Stimulated activated CD4-positive, alpha-beta T cell treated with anti-CD3 and anti-CD28 coated beads, Interleukin-4, amount 100 ng/mL, for 24 hours (primary cell): ENCODE data around the gene TSC1.
A peak's percentile ranks its signal among the peaks of the same experiment; 100 is the strongest.
"Not testable (repeated sequence)": the region's sequence is repeated elsewhere in the genome, so short reads cannot be mapped to it uniquely, and the experiment has no call there.

ENCODE experiments used
- DNase-seq: peaks from one replicate; pipeline ENCODE4 v3.0.0-alpha.2; 2020

Gene TSC1

GRCh38 chr9:132944294-132945185 lies at the start of gene TSC1:
TSC1 (minus strand) TSS chr9:132944616; CDS start chr9:132928872, 15,744 bp downstream.
- DNase-seq, result peak; percentile 97

DNA sequence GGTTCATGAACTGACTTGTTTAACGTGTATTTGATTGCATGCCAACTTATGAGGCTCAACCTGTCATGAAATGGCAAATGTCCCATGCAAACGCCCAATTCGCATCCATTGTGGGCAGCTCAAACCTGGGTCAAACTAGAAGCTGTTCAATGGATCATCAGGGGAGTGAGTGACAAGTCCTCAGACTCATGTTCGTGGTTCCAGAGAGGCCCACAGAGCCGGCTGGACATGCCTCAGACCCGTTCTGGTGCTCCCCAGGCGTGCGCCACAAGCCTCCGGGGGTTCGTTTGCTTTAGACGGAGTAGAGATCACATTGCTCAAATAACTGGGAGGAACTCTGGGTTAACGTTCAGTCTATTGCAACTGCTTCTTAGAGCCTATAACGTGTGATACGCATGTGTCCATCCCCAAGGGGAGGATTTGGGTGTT lies 49.1 kb upstream of the TSC1 start:
- DNase-seq, result no peak

DNA sequence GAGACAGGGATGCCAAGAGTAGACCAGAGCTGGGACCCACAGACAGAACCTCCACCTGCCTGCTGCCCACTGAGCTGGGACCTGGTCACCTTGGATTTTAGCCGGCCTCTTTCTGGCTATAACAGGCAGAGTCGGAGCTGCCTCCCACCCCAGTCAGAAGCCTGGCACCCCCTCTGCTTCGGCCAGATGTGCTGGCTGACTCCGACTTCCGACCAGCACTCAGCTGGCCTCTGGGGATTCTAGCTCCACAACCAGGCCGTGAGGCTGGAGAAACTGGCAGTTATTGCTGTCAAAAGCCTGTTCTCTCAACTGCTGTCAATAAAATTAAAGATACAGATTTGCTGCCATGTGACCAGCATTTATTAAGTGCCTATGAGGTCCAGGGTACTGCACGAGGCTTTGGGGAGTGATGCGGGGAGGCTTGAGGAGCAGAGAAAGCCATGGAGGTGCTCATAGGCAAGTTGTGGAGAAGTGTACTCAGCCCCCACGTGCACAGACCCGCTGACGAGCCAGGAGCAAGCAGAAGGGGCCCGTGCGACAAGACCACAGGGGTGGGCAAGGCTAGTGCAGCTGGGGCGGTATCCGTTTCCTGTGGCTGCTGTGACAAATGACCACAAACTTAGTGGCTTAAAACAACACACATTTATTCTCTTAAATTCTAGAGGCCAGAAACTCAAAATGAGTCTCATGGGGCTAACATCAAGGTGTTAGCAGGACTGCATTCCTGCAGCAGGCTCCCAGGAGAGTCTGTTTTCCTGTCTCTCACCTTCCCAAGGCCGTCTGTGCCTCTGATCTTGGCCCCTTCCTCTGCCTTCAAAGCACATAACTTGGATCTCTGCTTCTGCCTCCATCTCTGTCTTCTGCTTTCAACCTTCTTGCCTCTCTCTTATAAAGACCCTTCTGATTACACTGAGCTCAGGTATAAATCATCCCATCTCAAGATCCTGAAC lies 47.2 kb upstream of the TSC1 start:
- no peak for DNase-seq

DNA sequence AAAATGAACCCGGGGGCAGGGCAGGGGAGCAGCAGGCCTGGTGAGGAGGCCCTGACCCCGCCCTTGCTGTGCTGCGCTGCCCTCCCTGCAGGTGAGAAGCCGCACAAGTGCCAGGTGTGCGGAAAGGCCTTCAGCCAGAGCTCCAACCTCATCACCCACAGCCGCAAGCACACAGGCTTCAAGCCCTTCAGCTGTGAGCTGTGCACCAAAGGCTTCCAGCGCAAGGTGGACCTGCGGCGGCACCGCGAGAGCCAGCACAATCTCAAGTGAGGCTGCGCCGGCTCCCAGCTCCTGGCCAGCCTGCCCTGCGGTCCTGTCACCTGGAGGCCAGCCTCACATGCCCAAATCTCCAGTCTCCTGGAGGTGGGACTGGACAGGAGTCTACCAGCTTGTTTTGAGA lies 46.4 kb upstream of the TSC1 start:
- no peak for DNase-seq

DNA sequence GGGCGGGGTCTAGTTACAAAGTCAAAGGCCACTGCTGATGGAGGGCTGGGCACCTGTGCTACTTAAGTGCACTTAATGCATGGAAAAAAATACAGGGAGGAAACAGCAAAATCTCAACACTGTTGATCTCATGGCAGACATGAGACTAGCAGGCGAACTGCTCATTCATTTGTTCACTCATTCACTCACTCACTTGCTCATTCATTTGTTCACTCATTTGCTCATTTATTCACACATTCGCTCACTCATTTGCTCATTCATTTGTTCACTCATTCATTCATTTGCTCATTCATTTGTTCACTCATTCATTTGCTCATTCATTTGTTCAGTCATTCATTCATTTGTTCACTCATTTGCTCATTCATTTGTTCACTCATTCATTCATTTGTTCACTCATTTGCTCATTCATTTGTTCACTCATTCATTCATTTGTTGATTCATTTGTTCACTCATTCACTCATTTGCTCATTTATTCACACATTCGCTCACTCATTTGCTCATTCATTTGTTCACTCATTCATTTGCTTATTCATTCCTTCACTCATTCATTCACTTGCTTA lies 45.7 kb upstream of the TSC1 start:
- not testable (repeated sequence) for DNase-seq

GRCh38 chr9:132989414-132989996 lies 45.1 kb upstream of the TSC1 start:
- no peak for DNase-seq

DNA sequence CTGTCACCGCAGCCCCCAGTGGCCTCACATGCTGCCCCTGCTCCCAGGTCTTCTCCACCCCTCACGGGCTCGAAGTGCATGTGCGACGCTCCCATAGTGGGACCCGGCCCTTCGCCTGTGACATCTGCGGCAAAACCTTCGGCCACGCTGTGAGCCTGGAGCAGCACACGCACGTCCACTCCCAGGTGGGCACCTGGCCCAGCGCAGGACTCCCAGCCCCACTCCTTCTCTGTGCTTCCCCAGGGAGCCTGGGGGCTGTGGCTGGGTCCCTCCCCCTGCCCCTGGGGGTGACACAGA lies 44.5 kb upstream of the TSC1 start:
- DNase-seq, result no peak

DNA sequence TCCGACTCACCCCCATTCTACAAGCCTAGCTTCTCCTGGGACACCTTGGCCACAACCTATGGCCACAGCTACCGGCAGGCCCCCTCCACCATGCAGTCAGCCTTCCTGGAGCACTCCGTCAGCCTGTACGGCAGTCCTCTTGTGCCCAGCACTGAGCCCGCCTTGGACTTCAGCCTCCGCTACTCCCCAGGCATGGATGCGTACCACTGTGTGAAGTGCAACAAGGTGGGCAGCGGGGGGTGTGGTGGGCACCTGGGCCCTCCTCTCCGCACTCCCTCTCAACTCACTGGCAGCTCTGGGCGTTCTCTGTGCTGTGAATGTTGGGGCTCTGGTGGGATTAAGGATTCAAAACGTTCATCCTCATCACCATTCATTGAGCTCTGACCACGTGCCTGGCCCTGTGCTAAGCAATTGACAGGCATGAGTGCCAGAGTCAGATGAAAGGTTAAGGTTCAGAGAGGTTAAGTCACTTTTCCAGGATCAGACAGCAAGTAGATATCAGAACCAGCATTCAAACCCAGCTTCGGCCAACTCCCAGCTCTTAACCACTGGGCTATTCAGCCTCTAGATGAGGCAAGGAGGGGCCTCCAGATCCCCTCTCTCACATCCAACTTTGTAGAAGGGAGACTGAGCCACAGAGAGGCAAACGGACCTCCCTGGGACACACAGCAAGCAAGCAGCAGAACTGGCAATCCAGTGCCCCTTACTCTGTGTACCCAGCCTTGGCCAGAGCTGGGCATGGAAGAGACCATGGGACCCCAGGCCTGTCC lies 44.0 kb upstream of the TSC1 start:
- no peak for DNase-seq

DNA sequence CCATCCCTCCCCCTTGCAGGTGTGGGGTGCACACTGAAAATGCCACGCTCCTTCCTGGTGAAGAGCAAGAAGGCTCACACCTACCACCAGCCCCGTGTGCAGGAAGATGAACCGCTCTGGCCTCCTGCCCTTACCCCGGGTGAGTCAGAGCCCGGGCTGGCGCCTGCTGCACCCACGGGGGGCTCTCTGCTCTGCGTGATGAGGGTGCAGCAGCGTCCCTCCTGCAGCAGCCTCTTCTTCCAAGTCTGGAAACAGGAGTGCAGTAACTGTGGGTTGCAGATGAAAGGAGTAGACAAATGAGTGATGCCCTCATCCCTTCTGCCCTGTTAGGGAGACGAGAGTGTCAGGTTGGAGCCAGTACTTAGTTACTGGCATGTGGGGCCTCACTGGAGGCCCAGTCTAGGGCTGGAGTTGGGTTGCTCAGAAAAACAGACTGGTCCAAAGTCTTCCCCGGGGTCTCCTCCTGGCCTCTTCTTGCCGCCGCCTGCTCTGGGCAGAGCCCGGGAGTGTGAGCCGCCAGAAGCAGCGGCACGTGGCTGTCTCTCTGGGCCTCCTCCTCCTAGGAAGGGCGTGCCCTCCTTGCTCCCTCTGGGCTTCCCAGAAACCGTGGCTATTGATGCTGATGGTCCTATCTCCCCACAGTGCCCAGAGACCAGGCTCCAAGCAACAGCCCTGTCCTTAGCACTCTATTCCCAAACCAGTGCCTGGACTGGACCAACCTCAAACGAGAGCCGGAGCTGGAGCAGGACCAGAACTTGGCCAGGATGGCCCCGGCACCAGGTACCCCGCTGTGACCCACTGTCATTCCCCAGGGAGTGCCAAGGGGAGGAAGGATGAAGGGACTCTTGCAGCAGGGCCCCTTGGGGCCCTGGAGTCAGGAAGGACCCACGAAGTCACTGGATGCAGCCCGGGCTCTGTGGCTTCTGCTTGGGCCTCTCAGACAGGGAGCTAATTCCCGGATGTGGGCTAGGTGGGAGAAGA lies 42.5 kb upstream of the TSC1 start:
- no peak for DNase-seq

DNA sequence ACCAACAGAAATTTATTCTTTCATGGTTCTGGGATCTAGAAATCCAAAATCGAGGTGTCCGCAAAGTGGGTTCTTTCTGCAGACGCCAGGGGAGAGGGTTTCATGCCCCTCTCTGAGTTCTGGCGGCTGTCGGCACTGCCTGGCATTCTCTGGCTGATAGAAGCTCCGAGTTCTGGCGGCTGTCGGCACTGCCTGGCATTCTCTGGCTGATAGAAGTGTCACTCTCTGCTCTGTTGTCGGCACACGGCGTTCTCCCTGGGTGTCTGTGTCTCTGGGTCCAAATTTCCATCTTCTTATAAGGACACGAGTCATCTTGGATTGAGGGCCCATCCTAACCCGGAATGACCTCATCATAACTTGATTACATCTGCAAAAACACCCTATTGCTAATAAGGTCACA lies 41.7 kb upstream of the TSC1 start:
- DNase-seq, result no peak

GRCh38 chr9:132985489-132985888 lies 41.1 kb upstream of the TSC1 start:
- no peak for DNase-seq

DNA sequence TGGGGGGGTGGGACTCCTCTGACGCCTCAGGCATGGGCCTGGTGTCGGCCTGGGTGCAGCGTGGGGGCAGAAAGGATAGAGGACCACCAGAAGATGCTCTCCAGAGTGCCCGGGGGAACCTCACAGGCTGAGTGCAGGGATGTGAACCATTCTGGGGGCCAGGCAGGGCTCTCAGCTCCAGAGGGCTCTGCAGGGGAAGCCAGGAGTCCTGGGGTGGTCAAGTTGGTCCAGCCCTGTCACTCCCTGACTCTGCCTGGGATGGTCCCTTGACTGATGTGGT lies 40.6 kb upstream of the TSC1 start:
- DNase-seq, result no peak

GRCh38 chr9:132984202-132985070 lies 40.0 kb upstream of the TSC1 start:
- DNase-seq, result no peak

GRCh38 chr9:132983491-132984201 lies 39.2 kb upstream of the TSC1 start:
- DNase-seq, result no peak

DNA sequence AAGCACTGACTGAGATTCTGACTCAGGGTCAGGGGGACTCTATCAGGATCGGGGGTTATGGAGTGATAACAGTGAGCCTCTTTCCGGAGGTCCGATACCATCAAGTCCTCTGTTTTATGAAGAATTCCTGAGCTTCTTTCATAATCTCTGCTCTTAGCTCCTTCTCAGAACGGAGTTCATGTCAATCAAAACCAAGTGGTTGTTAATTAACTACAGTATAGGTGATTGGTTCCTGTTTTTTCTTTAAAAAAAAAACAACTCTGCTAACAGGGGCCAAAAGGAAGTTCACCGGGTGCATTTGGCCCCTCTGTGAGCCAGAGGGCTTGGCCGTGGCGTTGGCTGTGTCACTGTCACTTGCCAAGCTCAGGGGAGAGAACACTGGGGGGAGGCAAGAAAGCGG lies 38.0 kb upstream of the TSC1 start:
- DNase-seq, result no peak

- DNase-seq, result no peak
These were observed 35.7 kb upstream of the TSC1 start for GRCh38 chr9:132980157-132980556.

- no peak for DNase-seq
These were observed 34.2 kb upstream of the TSC1 start, which contains the start of gene GFI1B for GRCh38 chr9:132978451-132979131. GFI1B (plus strand) TSS chr9:132978694; CDS start chr9:132986679, 7,985 bp downstream.

- no peak for DNase-seq
These were observed 33.7 kb upstream of the TSC1 start for GRCh38 chr9:132978112-132978450.

DNA sequence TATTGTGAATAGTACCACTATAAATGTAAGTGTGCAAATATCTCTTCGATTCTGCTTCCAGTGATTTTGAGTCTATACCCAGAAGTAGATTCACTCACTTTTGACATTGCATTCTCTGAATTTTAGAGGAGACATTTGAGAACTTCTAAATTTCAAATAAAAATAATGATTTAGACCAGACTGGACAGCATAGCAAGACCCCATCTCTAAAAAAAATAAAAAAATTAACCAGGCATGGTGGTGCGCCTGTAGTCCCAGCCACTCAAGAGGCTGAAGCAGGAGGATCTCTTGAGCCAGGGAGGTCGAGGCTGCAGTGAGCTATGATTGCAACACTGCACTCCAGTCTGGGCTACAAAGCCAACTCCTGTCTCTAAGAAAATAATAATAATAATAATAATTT lies 32.2 kb upstream of the TSC1 start:
- DNase-seq, result no peak
